ENCODE data around the gene DDX19B.
"Not testable (repeated sequence)": the region's sequence is repeated elsewhere in the genome, so short reads cannot be mapped to it uniquely, and the experiment has no call there.

DNA sequence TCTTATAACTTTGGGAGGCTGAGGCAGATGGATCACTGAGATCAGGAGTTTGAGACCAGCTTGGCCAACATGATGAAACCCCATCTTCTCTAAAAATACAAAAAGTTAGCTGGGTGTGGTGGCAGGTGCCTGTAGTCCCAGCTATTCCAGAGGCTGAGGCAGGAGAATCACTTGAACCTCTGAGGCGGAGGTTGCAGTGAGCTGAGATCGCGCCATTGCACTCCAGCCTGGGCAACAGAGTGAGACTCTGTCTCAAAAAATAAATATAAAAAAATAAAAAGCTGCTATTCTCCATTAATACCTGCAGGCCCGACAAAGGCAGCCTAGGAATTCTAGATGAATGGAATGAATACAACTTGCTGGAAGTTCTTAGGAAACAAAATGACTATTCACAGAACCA lies 49.3 kb upstream of the DDX19B start:
- TF ChIP-seq EZH2 (IDR thresholded peaks at IDR 0.05; ENCODE audit: borderline replicate concordance, insufficient read depth, low read depth, low read length, poor library complexity, severe bottlenecking) = not testable (repeated sequence)
- TF ChIP-seq, protein P1, sequence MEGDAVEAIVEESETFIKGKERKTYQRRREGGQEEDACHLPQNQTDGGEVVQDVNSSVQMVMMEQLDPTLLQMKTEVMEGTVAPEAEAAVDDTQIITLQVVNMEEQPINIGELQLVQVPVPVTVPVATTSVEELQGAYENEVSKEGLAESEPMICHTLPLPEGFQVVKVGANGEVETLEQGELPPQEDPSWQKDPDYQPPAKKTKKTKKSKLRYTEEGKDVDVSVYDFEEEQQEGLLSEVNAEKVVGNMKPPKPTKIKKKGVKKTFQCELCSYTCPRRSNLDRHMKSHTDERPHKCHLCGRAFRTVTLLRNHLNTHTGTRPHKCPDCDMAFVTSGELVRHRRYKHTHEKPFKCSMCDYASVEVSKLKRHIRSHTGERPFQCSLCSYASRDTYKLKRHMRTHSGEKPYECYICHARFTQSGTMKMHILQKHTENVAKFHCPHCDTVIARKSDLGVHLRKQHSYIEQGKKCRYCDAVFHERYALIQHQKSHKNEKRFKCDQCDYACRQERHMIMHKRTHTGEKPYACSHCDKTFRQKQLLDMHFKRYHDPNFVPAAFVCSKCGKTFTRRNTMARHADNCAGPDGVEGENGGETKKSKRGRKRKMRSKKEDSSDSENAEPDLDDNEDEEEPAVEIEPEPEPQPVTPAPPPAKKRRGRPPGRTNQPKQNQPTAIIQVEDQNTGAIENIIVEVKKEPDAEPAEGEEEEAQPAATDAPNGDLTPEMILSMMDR (IDR thresholded peaks at IDR 0.05) = not testable (repeated sequence)
